HG03139 (cell line): ENCODE results near the gene FGGY.
"Not testable (repeated sequence)": the region's sequence is repeated elsewhere in the genome, so short reads cannot be mapped to it uniquely, and the experiment has no call there.

ENCODE experiments used
- ATAC-seq: cut with Tn5 transposase; IDR thresholded peaks from one replicate; pipeline ENCODE4 v1.9.1; 2021; ENCODE audit not compliant: unreplicated experiment

Gene FGGY

DNA sequence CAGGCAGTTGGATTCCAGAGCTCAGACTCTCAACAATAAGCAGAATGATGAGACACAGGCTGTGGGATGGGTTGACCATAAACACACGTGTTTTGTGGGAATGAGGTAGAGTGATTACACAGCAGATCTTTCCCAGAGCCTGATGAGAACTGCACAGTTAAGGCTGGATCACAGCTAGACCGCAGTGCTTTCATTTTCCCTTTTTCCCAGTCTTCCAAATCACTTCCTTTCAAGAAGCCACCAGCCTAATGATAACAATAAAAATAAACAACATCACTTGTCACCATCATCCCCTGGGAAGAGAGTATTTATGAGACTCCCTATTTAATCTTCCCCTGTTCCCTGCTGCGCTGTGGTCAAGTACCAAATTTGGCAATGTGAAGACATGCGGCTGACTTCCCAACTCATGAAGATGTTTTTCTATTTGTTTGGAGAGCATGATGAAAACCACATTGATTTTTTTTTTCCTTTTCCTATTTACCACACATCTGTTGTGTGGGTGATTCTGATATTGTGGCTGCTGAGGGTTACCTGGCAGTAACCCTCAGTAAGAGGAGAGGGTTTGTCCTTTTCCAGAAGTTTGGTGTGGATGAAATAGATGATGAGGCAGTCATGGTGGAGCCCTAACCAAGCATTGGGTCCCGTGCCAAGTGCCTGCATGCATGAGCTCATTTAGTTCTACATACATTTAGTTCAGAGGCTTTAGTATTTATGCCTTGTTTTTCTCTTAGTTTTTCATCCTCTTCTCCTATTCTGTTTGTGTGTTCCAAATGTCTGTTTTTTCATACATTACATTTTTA, 268.9 kb downstream of the FGGY start:
- no peak for ATAC-seq

DNA sequence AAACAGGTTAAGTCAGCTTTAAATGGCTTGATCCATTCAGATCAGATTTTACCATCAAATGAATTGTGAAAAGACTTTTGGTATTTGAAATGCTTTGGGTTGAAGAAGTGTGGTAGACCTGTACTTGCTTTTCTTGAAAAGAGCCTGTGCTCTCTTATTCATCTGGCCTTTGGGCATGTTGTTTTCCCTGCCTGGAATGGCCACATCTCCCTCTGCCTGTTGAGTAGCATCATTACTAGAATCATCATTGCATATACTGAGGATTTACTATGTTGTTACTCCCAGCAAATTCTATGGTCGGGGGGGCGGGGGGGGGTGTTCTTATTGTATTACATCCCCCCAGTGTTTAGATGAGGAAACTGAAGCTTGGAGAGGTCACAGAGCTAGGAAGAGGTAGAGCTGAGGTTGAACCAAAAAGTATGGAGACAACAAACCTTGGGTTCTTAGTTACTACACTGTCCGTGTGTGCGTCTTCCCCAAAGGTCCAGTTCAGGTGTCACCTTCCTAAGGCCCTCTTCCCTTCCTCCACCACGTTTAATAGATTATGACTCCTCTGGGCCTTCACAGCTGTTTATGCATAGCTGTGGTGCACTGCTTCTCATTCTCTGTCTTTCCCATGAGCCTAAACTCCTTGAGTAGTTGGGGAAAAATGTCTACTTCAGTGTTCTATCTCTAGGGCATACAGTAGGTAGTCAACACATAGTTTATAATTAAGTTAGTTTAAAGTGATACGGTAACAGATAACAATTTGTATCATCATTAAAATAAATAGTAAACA, 271.5 kb downstream of the FGGY start:
- no peak for ATAC-seq

DNA sequence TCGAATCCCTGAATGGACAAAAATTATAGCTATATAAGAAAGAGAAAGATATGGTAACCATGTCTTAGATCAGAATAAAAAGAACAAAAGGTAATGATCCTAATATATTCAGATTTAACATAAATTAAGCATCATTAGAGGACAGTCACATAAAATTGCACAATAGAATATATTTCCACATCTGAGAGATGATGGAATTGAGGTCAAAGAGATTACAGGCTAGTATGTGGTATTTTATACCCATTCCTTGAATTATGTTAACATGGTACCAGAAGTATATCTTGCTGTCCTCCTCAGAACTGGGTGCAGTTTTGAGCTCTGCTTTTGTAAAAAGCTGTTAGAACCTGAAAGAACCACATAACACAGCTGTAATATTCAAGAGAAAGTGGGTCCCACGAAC, 272.3 kb downstream of the FGGY start:
- no peak for ATAC-seq

DNA sequence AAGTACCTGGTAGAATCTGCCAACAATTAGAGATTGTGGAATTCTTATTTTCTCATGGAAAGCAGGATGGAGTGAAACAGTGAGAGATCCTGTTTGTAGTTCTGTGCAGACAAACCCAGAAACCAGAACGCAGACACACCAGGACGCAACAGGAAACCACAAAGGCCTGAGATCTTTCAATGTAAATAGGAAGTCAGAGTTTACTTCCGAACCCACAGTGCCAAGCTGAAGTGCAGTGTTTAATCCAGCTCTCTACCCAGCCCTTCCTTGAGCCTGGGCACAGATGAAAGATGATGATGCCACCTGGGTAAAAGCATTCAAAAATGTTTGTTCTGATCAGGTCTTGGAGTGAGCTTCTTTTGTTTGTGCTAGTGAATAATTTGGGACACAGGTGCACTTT, 273.6 kb downstream of the FGGY start:
- ATAC-seq, result no peak

DNA sequence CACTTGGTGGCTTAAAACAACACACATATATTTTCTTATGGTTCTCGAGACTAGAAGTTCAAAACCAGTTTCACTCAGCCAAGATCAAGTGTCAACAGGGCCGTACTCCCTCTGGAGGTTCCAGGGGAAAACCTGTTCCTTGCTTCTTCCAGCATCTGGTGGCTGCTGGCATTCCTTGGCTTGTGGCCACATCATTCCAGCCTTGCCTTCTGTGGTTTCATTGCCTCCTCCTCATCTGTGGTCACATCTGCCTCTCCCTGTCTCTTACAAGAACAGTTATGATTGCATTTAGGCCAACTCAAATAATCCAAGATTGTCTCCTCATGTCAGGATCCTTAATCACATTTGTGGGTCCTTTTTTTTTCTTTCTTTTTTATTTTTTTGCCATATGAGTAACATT, 277.2 kb downstream of the FGGY start:
- no peak for ATAC-seq

DNA sequence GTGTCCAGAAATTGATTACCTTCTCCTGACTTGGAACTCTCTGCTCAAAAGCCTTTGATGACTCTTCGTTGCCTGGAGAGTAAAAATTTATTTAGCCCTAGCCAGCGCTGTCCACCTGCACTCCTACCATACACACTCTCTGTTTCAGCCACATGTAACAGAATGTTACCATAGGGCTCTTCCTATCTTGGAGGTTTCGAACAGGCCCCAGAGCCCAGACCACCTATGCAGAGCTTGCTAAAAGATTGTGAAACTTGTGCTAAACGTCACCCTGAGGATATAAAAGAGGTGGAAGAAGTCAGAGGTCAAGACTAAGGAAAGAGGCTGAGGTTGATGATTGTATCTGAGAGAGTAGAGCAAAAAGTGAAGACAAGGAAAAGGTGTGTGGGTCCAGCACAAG, 280.9 kb downstream of the FGGY start:
- no peak for ATAC-seq

DNA sequence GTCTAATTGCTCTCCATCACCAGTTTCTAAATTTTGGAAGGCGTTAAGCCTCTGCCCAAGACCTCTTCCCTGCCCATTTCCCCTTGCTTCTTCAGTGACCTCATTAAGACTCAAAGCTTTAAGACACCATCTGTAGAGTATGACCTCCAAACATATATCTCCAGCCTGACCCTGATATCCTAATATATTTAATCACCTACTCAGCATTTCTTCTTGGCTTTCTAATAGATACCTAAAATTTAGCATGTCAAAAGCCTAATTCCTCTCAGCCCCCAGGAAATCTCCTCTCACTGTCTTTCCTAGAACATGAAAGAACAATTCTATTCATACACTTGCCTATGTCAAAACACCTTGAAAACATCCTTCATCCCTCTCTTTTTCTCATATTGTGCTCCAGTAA, 282.3 kb downstream of the FGGY start:
- ATAC-seq, result no peak

DNA sequence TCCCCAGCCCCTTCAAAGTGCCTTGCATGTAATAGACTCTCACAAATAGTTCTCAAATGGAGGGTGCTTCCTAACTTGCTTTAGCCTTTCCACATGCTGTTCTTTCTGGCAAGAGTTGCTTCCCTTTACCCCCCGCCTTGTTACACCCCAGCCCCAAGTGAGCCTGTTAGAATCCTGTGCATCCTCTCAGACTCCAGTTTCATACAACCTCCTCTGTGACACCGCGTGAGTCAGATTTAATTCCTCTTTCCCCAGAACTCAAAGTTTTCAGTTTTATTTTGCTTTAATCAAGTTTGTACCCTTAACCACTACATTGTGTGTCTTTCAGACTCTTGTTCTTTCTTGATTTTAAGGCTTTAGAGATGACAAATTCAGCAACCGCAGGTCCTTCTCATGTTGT, 283.4 kb downstream of the FGGY start:
- ATAC-seq, result no peak

DNA sequence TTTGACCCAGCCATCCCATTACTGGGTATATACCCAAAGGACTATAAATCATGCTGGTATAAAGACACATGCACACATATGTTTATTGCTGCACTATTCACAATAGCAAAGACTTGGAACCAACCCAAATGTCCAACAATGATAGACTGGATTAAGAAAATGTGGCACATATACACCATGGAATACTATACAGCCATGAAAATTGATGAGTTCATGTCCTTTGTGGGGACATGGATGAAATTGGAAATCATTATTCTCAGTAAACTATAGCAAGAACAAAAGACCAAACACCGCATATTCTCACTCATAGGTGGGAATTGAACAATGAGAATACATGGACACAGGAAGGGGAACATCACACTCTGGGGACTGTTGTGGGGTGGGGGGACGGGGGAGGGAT, 295.5 kb downstream of the FGGY start:
- not testable (repeated sequence) for ATAC-seq

DNA sequence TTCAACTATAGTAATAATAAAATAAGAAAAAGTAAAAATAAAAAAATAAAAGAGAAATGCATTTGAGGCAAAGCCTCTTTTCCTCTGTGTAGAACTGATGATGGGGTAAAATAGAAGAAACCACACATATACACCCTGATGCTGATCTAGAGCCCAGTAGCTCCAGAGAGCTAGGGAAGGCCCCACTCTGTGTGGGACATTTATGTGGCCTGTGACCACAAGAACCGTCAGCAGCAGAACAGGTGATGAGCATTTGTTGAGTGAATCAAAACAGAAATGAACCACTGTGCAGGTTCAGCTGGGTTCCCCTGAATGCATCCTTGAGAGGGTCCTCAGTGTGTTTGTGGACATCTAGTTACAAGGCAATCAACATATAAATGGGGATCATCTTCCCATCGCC, 296.0 kb downstream of the FGGY start:
- ATAC-seq, result no peak

DNA sequence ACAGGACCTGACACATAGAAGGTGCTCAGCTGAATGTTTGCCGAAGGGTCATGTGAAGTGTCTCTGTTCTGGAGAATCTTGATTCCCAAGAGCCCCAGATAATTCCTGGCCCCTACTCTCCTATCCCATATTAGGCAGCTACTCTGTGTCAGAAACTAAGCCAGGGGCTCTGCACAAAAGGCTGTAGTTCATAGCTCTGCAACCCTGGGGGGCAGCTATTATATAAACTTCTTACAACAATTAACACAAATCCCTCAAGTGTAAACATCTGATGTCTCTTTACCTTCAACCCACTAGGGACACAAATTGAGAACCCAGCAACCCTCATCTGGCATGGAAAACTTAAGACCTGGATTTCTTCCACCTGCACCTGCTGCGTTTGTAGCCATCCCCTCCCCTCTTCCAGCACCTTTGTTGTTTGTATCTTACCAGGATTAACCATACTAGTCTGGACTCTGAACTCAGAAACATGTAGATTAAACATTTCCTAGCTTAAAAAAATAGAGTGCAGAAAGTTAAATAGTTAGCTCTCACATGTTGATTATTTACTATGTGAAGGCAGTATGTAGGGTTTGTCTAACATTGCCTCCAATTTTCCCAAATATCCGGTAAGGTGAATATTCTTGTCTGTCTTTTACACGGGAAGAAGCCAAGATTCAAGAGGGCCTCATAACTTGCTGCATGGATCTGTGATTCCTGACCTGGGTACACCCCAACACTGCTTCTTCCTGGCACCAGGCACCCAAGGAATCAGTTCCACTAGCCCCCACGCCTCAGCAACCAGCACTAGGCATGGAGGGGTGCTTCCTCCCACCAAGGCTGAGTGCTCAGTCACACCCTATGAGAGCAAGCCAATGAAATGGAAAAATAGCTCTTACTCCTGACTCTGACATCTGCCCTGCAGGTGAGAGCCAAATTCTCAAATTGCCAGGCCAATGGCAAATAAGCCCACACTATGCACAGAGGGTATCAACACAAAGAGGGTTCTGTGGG, 297.2 kb downstream of the FGGY start:
- ATAC-seq, result no peak

DNA sequence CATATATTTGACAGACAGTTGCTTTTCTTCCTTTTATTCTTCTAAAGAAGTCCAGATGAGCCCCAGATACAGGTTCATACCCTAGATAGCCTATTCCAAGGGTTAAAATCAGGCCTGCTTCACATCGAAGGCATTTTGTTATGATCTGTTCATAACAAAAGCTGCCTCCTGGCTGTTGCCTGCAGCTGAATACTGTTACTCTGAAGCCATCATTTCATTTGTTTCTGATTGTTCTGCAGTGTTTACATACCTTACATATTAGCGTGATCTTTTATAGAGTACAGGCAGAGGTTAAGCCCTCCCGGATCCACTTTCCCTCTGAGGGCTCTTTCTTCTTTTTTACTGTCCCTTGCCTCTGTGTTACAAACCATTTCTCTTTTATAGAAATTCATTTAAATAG, 298.9 kb downstream of the FGGY start:
- ATAC-seq, result no peak

DNA sequence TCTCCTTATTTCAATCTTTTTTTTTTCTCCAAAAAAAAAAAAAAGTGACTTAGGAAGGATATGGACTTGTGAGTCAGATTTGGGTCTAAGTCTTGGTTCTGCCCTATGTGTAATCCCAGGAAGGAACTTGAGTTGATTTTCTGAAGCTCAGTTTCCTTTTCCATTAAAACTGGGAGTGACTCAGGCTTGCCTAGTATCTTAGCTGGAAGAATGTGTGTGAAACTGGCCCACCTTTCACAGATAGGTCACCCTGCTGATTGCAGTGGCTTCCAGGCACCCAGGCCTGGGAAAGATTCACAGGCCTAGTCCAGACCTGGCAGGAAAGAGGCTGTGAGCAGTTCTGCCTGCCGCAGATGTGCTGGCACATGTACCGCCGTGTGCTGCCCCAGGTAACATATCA, 299.5 kb downstream of the FGGY start:
- ATAC-seq, result no peak

DNA sequence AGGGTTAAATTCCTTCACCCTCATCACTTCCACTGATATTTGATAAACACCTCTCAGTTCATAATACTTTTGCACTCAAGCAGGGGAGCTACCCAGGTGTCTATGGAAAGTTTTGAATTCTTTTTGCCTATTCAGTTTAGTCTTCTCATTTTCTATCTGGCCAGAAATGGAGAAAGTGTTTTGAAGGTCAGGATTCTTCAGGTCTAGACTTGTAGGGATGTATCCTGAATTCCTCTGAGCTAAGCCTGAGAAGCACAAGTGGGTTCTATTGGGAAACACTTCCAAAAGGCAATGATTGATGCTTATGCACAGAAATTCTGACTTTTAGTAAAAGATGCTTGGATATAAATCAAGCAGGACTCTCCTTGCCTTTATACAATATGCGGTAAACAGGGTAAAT, 300.1 kb downstream of the FGGY start:
- ATAC-seq, result no peak

DNA sequence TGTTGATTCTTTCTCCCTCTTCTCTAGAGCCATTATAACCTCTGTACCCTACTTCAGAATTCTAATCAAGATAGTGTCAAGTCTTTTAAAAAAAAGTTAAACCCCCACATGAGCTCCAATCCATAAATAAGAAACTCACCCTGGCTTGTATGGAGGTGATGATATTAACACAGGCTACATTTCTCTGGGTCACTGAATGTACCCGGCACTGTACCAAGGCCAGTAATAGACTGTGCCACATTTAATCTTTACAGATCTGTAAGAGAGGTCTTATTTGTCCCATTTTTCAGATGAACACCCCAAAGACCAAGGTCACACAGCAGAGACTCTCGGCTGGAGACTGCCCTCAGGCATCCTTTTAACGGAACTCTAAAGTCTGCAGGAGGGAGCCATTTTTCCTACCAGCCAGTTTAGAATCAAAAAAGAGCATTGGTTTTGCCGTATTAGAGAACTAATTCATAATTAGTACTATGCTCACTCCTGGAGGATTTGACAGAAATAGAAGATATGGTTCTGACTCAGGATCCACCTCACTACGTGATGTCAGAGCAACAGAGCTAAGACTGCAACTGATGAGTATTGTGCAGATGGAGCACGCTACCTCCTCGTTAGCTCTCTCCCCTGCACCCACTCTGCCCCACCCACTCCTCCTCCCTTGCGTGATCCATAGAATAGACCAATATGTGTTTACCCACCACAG, 300.7 kb downstream of the FGGY start:
- no peak for ATAC-seq

DNA sequence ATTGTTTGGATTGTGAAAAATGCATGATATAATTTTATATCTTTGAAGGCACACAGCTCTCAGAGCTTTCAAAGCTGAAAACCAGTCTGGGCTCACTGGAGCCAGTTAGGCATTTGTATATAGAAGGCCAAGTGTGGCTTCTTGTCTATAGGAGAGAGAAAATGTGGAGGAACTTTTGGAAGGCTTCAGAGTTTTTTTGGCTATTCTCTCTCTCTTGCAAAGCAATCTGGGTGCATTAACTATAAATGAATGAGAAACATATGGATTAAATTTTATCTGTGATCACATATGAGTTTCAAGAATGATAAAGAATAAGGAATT, 301.2 kb downstream of the FGGY start:
- ATAC-seq, result no peak

DNA sequence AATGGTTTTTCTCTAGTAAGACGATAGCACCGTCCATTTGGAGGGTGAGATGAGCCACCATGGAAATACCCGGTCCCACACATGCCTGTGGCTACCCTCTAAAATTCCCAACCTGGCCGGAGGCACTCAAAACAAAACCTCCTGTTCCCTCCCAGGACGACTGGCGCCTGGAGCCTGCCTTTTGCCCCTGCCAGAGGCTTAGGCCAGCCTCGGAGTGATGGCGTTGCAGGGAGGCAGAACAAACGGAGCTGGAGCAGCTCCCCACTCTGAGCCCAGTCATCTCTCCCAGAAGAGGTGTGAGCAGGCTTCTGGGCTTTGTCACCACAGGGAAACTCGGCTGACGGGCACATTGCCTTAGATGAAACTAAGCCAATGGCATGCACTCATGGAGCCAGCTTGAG, 304.1 kb downstream of the FGGY start:
- no peak for ATAC-seq

DNA sequence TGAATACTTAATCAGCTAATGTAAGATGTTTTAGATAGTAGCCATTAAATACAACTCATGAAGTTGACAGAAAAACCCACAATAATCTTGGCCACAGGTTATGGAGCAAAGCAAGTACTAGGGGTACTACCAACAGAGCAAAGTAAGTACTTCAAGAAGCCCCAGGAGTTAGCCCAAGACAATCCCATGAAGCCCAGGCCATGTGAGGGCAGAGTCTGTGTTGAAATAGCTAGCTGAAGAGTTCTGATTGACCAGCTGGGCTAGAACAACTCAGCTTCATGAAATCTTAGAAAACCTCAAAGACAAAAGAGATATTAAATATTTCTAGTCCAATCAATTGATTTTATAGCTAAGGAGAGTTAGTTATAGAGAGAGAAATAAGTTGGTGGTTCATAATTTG, 304.9 kb downstream of the FGGY start:
- ATAC-seq, result no peak

DNA sequence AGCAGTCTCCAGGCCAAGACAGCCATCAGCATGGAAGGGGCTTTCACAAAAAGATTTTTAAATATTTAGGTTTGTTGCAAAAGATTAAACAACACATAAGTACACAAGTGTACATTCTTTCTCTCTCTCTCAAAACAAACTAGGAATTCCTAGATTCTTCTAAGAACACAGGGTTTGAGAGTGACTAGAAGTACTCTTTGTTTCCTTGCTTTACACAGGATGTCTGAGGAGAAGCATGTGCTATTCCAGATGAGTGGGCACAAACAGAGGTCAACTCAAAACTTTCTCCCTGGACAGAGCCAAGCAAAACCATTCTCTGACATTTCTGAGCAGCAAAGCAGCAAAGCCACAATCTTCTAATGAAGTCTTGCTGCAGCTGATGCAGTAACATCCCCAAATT, 307.3 kb downstream of the FGGY start:
- ATAC-seq, result no peak

DNA sequence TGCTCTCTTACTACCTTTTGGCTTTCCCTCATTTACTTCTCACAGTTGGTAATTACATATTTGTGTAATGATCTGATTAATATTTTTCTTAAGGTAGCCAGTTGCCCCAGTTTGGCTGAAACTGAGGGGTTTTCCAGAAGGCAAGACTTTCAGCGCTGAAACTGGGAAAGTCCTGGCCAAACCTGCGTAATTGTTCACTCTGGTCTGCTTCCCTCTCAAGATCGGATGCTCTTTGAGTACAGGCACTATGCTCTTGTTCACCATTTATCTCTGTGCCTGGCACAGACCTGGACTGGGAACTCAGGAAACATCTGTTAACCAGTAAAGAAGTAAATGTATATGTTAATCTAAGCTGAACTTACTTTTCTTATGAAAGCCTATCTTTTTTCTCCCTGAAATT, 308.3 kb downstream of the FGGY start:
- ATAC-seq, result no peak

DNA sequence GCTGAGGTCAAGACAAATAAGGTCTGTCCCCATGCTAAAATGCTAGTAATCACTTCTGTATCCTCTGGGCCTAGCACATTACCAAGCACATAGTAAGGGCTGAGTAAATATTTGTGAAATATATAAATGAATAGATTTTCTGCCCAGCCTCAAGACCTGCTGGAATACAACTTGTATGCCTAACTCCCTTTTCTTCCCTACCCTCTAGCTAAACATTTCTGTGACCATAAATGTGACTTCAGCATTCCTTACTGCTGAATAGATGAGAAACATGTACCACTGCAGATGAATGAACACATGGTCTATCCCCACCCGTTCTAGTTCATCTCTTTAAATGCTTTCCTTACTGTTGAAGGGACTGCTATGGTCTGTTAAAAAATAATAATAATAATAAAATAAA, 308.9 kb downstream of the FGGY start:
- no peak for ATAC-seq
